Mesothelial cell of epicardium (in vitro differentiated cells): ENCODE results near the gene TMEM250. TPM values are rescaled to one million over a fixed set of nuclear protein-coding genes. Genes with fewer than 3 reads are reported as not detected.

Source experiments
- DNase-seq, 2 experiments: peaks; one replicate each; pipeline ENCODE4 v3.0.0; 2021; ENCODE audit warnings: low spot score in 2 of 2; ENCODE audit not compliant: unreplicated experiment in 2 of 2
- H3K27ac Mint-ChIP-seq: 2 replicates; pipeline ENCODE4 v1.8.0; 2021; ENCODE audit warnings: mixed read lengths
- H3K27me3 Mint-ChIP-seq: 2 replicates; pipeline ENCODE4 v1.8.0; 2021; ENCODE audit warnings: low read depth, mixed read lengths
- H3K36me3 Mint-ChIP-seq: 2 replicates; pipeline ENCODE4 v1.8.0; 2021; ENCODE audit warnings: mixed read lengths
- H3K4me1 Mint-ChIP-seq: 2 replicates; pipeline ENCODE4 v1.8.0; 2021; ENCODE audit warnings: mixed read lengths
- H3K4me3 Mint-ChIP-seq: 2 replicates; pipeline ENCODE4 v1.8.0; 2021; ENCODE audit warnings: mild to moderate bottlenecking, moderate library complexity, mixed read lengths
- H3K9me3 Mint-ChIP-seq: 2 replicates; pipeline ENCODE4 v1.8.0; 2021; ENCODE audit warnings: mixed read lengths
- CTCF ChIP-seq: fragments of 200-600 bp; sonication (generic); IDR thresholded peaks from one replicate; pipeline ENCODE4 v1.5.0; 2021; ENCODE audit warnings: antibody characterized with exemption; ENCODE audit not compliant: unreplicated experiment
- total RNA-seq: library from RNA; stranded (reverse); gene quantifications from 3 replicates; pipeline ENCODE4 v1.2.1, GENCODE V29; 2021

TMEM250 gene, protein sequence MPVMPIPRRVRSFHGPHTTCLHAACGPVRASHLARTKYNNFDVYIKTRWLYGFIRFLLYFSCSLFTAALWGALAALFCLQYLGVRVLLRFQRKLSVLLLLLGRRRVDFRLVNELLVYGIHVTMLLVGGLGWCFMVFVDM
- 34.2 to 35.3 TPM (median 34.5 TPM) in 3 replicates for total RNA-seq

DNA sequence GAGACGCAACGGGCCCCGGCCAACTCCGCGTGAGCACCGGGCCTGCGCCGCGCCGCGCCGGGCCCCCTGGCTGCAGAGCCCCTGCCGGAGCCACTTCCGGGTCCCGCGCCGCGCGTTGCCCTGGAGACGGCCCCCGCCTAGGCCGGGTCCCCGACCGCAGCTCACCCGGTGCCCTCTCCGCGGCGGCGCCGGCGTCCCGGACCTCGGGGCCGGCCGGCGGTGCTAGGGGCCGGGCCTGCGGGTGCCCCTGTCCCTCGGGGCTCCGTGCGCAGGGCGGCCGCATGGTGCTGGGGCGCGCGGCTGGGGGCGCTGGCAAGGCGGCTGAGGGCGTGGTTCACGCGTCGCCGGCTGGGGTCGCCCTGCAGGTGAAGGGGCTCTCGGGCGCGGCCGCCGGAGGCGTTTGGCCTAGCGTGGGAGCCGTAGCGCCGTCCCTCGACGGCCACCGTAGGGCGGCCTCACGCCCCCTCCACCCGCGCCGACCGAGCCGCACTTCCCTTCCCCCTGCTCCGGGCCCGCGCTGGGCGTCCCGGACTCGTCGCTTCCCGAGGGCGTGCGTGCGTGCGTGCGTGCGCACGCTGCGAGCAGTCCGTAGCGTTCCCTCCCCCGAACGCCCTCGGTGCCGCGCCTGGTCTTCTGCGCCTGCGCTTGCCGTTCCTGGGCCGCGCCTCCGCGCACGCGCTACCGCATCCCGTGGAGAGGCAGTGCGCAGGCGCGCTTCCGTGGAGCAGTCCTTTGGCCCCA is at the start of gene TMEM250:
Gene TMEM250, minus strand, starts transcription at position 556 of the 741 bp plus-strand sequence. CDS start 1,975 bp downstream, outside the sequence.
- peaks cover under 1% of the 10 kb centered on the region for H3K36me3 Mint-ChIP-seq
- no peaks in the 10 kb centered on the region for H3K9me3 Mint-ChIP-seq

DNA sequence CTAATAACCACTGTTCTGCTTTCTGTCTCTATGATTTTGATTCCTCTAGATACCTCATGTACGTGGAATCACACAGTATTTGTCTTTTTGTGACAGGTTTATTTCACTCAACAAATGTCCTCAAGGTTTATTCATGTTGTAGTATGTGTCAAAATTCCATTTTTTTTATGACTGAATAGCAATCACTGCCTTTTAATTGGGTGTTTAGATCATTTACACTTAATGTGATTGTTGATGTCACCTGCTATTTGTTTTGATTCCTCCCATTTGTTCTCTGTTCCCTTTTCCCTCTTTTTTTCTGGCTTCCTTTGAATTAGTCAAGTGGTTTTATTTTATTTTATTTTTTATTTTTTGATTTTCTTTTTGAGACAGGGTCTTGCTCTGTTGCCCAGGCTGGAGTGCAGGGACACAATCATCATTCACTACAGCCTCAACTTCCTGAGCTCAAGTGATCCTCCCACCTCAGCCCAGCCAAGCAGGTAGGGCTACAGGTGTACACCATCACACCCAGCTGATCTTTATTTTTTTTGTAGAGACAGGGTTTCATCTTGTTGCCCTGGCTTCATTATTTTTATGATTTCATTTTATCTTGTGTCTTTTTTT is 44.7 kb upstream of the TMEM250 start:
- no peaks in the 10 kb centered on the region for H3K36me3 Mint-ChIP-seq
- no peak overlapping the region for H3K27ac Mint-ChIP-seq
- peaks cover 23% of the 10 kb centered on the region for H3K9me3 Mint-ChIP-seq
- H3K27me3 Mint-ChIP-seq = peaks cover 23% of the 10 kb centered on the region
- no peaks in the 10 kb centered on the region for H3K4me1 Mint-ChIP-seq
- no peak for TF ChIP-seq CTCF
- H3K4me3 Mint-ChIP-seq = no peak overlapping the region
- DNase-seq = no peak

More for the DNA sequence above, at the start of gene TMEM250:
- no peak for TF ChIP-seq CTCF
- peaks cover 5% of the 10 kb centered on the region for H3K27me3 Mint-ChIP-seq
- no peaks in the 10 kb centered on the region for H3K4me1 Mint-ChIP-seq
- H3K4me3 Mint-ChIP-seq = peak within 1 kb of the TSS; percentile 70
- peak; percentile 95 to 97 for DNase-seq
- peak within 1 kb of the TSS; percentile 81 for H3K27ac Mint-ChIP-seq

DNA sequence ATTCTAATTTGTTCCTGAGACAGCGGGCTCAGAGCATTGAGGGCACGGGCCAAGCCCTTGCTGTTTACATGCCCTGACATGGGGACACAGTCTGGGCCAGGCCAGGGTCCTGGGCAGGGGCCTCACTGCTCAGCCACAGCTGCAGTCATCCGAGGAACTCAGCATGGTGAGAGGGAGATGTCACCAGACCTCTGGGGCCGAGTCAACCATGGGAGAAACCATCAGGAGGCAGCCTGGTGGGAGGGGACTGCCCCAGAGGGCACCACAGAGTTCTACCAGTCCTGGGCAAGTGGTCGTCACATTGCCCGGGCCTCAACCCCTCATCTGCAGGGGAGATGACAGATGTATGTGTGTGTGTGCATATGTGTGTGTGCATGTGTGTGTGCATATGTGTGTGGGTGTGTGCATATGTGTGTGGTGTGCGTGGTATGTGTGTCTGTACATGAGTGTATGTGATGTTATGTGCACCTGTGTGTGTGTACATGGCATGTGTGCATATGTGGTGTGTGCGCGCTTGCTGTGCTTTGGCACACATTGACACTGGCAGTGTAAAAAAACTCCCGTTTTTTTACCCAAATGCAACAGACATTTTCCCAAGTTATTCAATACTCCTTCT is 42.4 kb upstream of the TMEM250 start:
- Mint-ChIP-seq H3K4me1 (peaks cover 8% of the 10 kb centered on the region), H3K9me3 (peaks cover 16% of the 10 kb centered on the region), H3K27me3 (peaks cover 26% of the 10 kb centered on the region), H3K4me3 (no peak overlapping the region), H3K27ac (no peak overlapping the region), H3K36me3 (no peaks in the 10 kb centered on the region)
- no peak for TF ChIP-seq CTCF
- no peak for DNase-seq

DNA sequence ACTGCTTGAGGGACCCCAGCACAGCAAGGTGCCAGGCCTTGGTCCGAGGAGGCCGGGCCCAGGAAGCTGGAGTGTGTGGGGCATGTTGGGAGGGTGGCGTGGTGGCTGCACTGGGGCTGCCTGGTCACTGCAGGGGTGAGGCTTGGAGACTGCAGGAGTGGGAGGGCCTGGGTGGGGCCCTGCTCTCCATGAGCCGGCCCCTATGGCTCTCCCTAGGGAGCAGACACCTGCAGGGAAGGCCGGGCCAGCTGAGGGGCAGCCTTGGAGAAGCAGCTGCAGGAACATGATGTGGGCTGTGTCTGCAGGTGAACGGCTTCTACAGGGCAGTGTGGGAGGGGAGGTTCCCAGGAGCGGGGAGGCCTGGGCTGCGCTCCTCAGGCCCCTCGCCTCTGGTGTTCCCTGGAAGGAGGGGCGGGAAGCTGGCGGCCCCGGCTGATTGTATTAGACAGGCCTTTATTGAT is 41.7 kb upstream of the TMEM250 start:
- Mint-ChIP-seq H3K9me3 (peaks cover 11% of the 10 kb centered on the region), H3K4me3 (no peak overlapping the region), H3K27ac (no peak overlapping the region)

More for the DNA sequence above, 41.7 kb upstream of the TMEM250 start:
- Mint-ChIP-seq H3K36me3 (no peaks in the 10 kb centered on the region), H3K4me1 (peaks cover 8% of the 10 kb centered on the region), H3K27me3 (peaks cover 29% of the 10 kb centered on the region)
- DNase-seq = no peak
- no peak for TF ChIP-seq CTCF
